Vagina (tissue), 2 donors: ENCODE results near the gene CPLX3. TPM values are rescaled to one million over a fixed set of nuclear protein-coding genes. Genes with fewer than 3 reads are reported as not detected.

Experiments used
- DNase-seq, 2 donors: peaks; one replicate each; pipeline ENCODE4 v3.0.0-alpha.2; 2017; ENCODE audit errors: extremely low spot score in 2 of 2
- H3K27ac ChIP-seq: fragments of 200-600 bp; sonication (generic); one replicate; pipeline ENCODE4 v1.5.1; 2019
- H3K27me3 ChIP-seq: fragments of 200-600 bp; sonication (generic); one replicate; pipeline ENCODE4 v1.5.1; 2019
- H3K36me3 ChIP-seq, 2 donors: fragments of 200-600 bp; sonication (generic); one replicate each; pipeline ENCODE4 v1.5.1; 2017 to 2019
- H3K4me1 ChIP-seq: fragments of 200-600 bp; sonication (generic); one replicate; pipeline ENCODE4 v1.5.1; 2019
- H3K4me3 ChIP-seq, 2 donors: fragments of 200-600 bp; sonication (generic); 1 replicate in 1 of 2; 2 replicates in 1 of 2; pipeline ENCODE4 v1.5.1; 2016 to 2019
- H3K9me3 ChIP-seq: fragments of 200-600 bp; sonication (generic); one replicate; pipeline ENCODE4 v1.5.1; 2019
- CTCF ChIP-seq, 3 experiments: fragments of 450-650 bp in 2 of 3; fragments of 200-600 bp in 1 of 3; sonication (generic) in 1 of 3; IDR thresholded peaks; one replicate each; pipeline ENCODE4 v1.5.1; 2017 to 2019; ENCODE audit warnings: antibody characterized with exemption in 3 of 3, mild to moderate bottlenecking in 2 of 3, moderate library complexity in 2 of 3
- POLR2A ChIP-seq, 2 donors: fragments of 450-650 bp; IDR thresholded peaks; one replicate each; pipeline ENCODE4 v1.6.1; 2017; ENCODE audit warnings: antibody characterized with exemption in 2 of 2, mild to moderate bottlenecking in 2 of 2, moderate library complexity in 2 of 2
- POLR2AphosphoS5 ChIP-seq, 2 donors: sonication (generic); formaldehyde crosslinking; IDR thresholded peaks; one replicate each; pipeline ENCODE4 v1.9.0; 2017; ENCODE audit warnings: antibody characterized with exemption in 2 of 2, mild to moderate bottlenecking in 2 of 2, low read depth in 1 of 2; ENCODE audit not compliant: insufficient read depth in 1 of 2
- intact Hi-C: fragments of 100-400 bp; cut with DNase I; formaldehyde crosslinking; loops from one replicate; pipeline ENCODE4 v1.15.1; 2023
- total RNA-seq: library from RNA; depleted of rRNA; stranded (reverse); fragments of >200 nt; gene quantifications from one replicate; pipeline ENCODE4 v1.2.3, GENCODE V29; 2016

The CPLX3 gene
- total RNA-seq, 1 donor from 2014 or later = not detected

- Histone ChIP-seq H3K27ac (peak overlapping the region; percentile 85), H3K9me3 (no peaks in the 10 kb centered on the region), H3K36me3 (peaks cover 0 to 31% of the 10 kb centered on the region in 2 donors), H3K4me1 (peaks cover 41% of the 10 kb centered on the region), H3K4me3 (peak overlapping the region; percentile 63 to 71), H3K27me3 (no peaks in the 10 kb centered on the region)
- no peak for DNase-seq
- intact Hi-C loops = no loop called here
- no peak for TF ChIP-seq CTCF (IDR thresholded peaks at IDR 0.05)
- no peak for TF ChIP-seq POLR2A (IDR thresholded peaks at IDR 0.05)
- peak; percentile 0 to 46 for TF ChIP-seq POLR2AphosphoS5 (IDR thresholded peaks at IDR 0.05; ENCODE audit: insufficient read depth in 1 of 2, low read depth in 1 of 2)
These were observed 17.0 kb downstream of the CPLX3 start for GRCh38 chr15:74843445-74843828.

GRCh38 chr15:74843891-74844299 lies 17.5 kb downstream of the CPLX3 start:
- TF ChIP-seq POLR2AphosphoS5 (IDR thresholded peaks at IDR 0.05; ENCODE audit: insufficient read depth in 1 of 2, low read depth in 1 of 2) (no peak), POLR2A (IDR thresholded peaks at IDR 0.05) (no peak), CTCF (IDR thresholded peaks at IDR 0.05) (no peak)
- no peaks in the 10 kb centered on the region for H3K9me3 ChIP-seq
- no peak for DNase-seq
- no peaks in the 10 kb centered on the region for H3K27me3 ChIP-seq
- peak overlapping the region in 1 of 2 donors; percentile 71 for H3K4me3 ChIP-seq
- peak overlapping the region; percentile 85 for H3K27ac ChIP-seq
- peaks cover 41% of the 10 kb centered on the region for H3K4me1 ChIP-seq
- intact Hi-C loops = no loop called here
- H3K36me3 ChIP-seq = peaks cover 0 to 33% of the 10 kb centered on the region in 2 donors

- no peaks in the 10 kb centered on the region for H3K9me3 ChIP-seq
- peak overlapping the region; percentile 85 for H3K27ac ChIP-seq
- intact Hi-C loops = no loop called here
- TF ChIP-seq POLR2A (IDR thresholded peaks at IDR 0.05) (no peak), POLR2AphosphoS5 (IDR thresholded peaks at IDR 0.05; ENCODE audit: insufficient read depth in 1 of 2, low read depth in 1 of 2) (no peak), CTCF (IDR thresholded peaks at IDR 0.05) (no peak)
- no peak overlapping the region for H3K4me3 ChIP-seq
- H3K27me3 ChIP-seq = no peaks in the 10 kb centered on the region
- no peak for DNase-seq
- H3K4me1 ChIP-seq = peaks cover 41% of the 10 kb centered on the region
- H3K36me3 ChIP-seq = peaks cover 0 to 36% of the 10 kb centered on the region in 2 donors
These were observed 18.1 kb downstream of the CPLX3 start for GRCh38 chr15:74844319-74845207.

- peaks cover 41% of the 10 kb centered on the region for H3K4me1 ChIP-seq
- H3K27ac ChIP-seq = no peak overlapping the region
- no peaks in the 10 kb centered on the region for H3K9me3 ChIP-seq
- TF ChIP-seq POLR2A (IDR thresholded peaks at IDR 0.05) (no peak), POLR2AphosphoS5 (IDR thresholded peaks at IDR 0.05; ENCODE audit: insufficient read depth in 1 of 2, low read depth in 1 of 2) (no peak), CTCF (IDR thresholded peaks at IDR 0.05) (no peak)
- no peak for DNase-seq
- intact Hi-C loops = no loop called here
- H3K4me3 ChIP-seq = no peak overlapping the region
- peaks cover 0 to 39% of the 10 kb centered on the region in 2 donors for H3K36me3 ChIP-seq
- no peaks in the 10 kb centered on the region for H3K27me3 ChIP-seq
These were observed 18.8 kb downstream of the CPLX3 start for GRCh38 chr15:74845208-74845568.

GRCh38 chr15:74845581-74845980 lies 19.2 kb downstream of the CPLX3 start:
- Histone ChIP-seq H3K36me3 (peaks cover 0 to 43% of the 10 kb centered on the region in 2 donors), H3K4me1 (peaks cover 40% of the 10 kb centered on the region), H3K27me3 (no peaks in the 10 kb centered on the region), H3K4me3 (no peak overlapping the region), H3K27ac (no peak overlapping the region), H3K9me3 (no peaks in the 10 kb centered on the region)
- intact Hi-C loops = no loop called here
- TF ChIP-seq POLR2AphosphoS5 (IDR thresholded peaks at IDR 0.05; ENCODE audit: insufficient read depth in 1 of 2, low read depth in 1 of 2) = no peak
- no peak for TF ChIP-seq CTCF (IDR thresholded peaks at IDR 0.05)
- no peak for TF ChIP-seq POLR2A (IDR thresholded peaks at IDR 0.05)
- DNase-seq = no peak
